Measurements from ENCODE around the gene MAP2K3.

DNA sequence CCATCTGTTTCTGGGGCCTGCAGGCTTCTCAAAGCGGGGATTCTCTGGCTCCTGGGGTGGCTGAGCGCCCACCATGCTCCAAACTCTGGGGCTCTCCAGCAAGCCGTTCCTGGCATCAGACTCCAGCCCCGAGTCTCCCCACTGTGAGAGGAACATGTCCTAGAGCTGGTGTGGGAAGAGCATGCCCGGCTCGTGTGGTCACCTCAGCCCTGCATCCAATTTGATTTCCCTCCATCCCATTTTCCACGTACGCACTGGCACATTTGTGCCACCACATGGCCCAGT lies 68.4 kb downstream of the MAP2K3 start:
- TF ChIP-seq TAF1 (IDR thresholded peaks at IDR 0.05; ENCODE audit: borderline replicate concordance, insufficient read depth, low read length) (no peak), POLR2AphosphoS5 (IDR thresholded peaks at IDR 0.05; ENCODE audit: low read depth, low read length) (no peak), SIN3A (IDR thresholded peaks at IDR 0.05; ENCODE audit: borderline replicate concordance, insufficient read depth, low read length) (no peak), FOXP2 (optimal IDR thresholded peaks at IDR 0.05; ENCODE audit: borderline replicate concordance, extremely low read depth, extremely low read length, insufficient read depth) (no peak)
- TF ChIP-seq, protein P1, sequence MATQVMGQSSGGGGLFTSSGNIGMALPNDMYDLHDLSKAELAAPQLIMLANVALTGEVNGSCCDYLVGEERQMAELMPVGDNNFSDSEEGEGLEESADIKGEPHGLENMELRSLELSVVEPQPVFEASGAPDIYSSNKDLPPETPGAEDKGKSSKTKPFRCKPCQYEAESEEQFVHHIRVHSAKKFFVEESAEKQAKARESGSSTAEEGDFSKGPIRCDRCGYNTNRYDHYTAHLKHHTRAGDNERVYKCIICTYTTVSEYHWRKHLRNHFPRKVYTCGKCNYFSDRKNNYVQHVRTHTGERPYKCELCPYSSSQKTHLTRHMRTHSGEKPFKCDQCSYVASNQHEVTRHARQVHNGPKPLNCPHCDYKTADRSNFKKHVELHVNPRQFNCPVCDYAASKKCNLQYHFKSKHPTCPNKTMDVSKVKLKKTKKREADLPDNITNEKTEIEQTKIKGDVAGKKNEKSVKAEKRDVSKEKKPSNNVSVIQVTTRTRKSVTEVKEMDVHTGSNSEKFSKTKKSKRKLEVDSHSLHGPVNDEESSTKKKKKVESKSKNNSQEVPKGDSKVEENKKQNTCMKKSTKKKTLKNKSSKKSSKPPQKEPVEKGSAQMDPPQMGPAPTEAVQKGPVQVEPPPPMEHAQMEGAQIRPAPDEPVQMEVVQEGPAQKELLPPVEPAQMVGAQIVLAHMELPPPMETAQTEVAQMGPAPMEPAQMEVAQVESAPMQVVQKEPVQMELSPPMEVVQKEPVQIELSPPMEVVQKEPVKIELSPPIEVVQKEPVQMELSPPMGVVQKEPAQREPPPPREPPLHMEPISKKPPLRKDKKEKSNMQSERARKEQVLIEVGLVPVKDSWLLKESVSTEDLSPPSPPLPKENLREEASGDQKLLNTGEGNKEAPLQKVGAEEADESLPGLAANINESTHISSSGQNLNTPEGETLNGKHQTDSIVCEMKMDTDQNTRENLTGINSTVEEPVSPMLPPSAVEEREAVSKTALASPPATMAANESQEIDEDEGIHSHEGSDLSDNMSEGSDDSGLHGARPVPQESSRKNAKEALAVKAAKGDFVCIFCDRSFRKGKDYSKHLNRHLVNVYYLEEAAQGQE (IDR thresholded peaks at IDR 0.05; ENCODE audit: insufficient read depth in 1 of 2, low read depth in 2 of 2, low read length in 2 of 2): no peak
